HG02973 (cell line): ENCODE measurements around the gene IL1RL2.

ENCODE experiments used
- ATAC-seq: cut with Tn5 transposase; IDR thresholded peaks from one replicate; pipeline ENCODE4 v1.9.1; 2021; ENCODE audit warnings: moderate library complexity; ENCODE audit not compliant: unreplicated experiment

The IL1RL2 gene

DNA sequence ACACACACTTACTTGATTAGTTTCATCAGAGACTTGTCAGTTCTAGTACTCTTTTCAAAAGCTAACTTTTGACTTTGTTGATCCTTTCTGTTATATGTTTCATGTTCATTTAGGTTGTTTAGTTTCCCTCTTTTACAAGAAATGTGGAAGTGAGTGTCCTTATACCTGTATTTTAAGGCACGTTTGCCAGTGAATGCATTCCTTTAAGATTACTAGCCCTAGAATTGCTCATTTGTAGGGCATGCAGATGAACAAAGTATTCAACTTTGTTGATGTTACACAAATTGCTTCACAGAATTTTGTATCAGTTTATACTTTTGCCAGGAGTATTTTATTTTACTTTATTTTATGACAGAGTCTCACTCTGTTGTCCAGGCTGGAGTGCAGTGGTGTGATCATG is 6.3 kb downstream of the IL1RL2 start:
- ATAC-seq: no peak

GRCh38 chr2:102194609-102195268 is 7.9 kb downstream of the IL1RL2 start:
- no peak for ATAC-seq

GRCh38 chr2:102197389-102198137 is 10.7 kb downstream of the IL1RL2 start:
- no peak for ATAC-seq

- no peak for ATAC-seq
Observed at GRCh38 chr2:102200539-102200938, 13.7 kb downstream of the IL1RL2 start.

- no peak for ATAC-seq
Observed at GRCh38 chr2:102204638-102205037, 17.8 kb downstream of the IL1RL2 start.

GRCh38 chr2:102206666-102207341 is 20.0 kb downstream of the IL1RL2 start:
- no peak for ATAC-seq

DNA sequence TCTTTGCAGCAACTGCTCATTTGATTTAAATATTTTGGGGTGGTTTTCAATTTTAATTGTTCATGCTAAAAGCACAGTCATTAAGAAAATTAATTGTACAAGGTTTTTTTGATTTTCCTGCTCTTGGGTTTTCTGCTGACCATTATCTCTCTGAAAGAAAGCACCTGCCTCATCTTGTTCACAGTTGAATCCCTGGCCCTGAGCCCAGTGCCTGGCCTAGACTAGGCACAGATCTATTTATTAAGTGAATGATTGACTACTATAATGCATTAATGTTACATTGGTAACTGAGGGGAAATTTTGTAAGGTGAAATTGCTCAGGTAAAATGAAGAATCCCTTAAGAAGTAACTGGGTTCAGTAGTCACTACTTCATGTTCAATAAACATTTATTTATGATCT is 22.0 kb downstream of the IL1RL2 start:
- ATAC-seq: no peak

- ATAC-seq: no peak
Observed at GRCh38 chr2:102209474-102209873, 22.7 kb downstream of the IL1RL2 start.

GRCh38 chr2:102217032-102217431 is 30.2 kb downstream of the IL1RL2 start:
- ATAC-seq: no peak

- ATAC-seq: no peak
Observed at GRCh38 chr2:102224824-102225739, 38.3 kb downstream of the IL1RL2 start.

GRCh38 chr2:102226171-102226570 is 39.3 kb downstream of the IL1RL2 start:
- ATAC-seq: no peak

DNA sequence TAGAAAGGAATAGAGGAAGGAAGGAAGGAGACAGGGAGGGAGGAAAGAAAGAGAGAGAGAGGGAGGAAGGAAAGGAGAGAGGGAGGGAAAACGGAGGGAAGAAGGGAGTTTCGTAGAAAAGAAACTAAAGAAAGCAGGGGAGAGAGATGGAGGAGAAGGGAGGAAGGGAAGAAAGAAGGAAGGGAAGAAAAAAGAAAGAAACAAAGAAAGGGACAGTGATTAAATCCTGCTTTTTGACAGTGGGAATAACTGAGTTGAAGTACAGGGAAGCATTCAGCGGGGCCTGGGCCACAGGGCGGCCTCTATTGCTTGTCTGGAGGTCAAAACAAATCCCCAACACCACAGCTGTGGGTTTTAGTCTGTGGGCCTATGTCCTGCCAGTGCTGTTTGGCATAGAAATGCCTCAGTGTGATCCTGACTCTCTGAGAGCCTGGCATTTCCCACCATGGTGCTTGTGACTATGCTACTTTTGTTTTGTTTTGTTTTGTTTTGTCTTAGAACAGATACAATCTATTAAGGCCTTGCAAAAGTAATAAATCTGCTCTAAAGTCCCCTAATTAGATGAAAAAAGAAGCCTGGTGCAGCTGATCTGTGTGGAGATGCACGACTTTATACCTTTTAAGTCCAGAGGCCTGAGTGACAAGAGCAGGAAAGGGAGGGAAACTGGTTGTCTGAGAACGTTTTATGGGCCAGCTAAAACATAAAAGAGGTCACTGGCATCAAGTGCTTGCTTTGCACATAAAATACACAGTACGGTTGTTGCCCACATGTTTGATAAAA is 40.0 kb downstream of the IL1RL2 start:
- no peak for ATAC-seq

DNA sequence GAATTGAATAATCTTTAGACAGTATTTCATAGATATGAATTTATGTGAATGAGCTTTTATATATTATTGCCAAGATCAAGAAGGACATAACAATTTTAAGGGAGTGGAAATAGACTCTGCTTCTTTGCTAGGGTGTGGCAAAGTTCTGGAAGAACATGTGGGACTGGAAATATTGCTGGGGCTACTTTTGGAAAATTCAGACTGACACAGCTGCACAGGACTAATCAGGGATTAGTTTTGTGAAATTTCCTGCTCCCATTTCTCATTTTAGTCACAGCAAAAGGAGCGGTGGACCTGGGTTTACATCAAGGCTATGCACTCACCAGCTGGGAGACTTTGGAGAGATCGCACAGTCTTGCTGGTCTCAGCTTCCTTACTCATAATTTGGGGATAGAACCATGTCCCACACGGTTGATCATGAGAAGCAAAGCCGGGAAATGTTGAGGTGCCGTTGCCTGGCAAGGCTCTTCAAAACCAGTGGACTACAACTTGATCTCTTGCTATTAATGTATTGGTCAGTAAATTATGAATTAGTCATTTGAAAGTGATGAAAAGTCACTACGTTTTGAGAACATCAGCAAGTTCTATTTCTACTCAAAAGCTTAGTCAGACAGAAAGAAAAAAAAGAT is 42.4 kb downstream of the IL1RL2 start:
- ATAC-seq: no peak

GRCh38 chr2:102230410-102230909 is 43.6 kb downstream of the IL1RL2 start:
- ATAC-seq: no peak

DNA sequence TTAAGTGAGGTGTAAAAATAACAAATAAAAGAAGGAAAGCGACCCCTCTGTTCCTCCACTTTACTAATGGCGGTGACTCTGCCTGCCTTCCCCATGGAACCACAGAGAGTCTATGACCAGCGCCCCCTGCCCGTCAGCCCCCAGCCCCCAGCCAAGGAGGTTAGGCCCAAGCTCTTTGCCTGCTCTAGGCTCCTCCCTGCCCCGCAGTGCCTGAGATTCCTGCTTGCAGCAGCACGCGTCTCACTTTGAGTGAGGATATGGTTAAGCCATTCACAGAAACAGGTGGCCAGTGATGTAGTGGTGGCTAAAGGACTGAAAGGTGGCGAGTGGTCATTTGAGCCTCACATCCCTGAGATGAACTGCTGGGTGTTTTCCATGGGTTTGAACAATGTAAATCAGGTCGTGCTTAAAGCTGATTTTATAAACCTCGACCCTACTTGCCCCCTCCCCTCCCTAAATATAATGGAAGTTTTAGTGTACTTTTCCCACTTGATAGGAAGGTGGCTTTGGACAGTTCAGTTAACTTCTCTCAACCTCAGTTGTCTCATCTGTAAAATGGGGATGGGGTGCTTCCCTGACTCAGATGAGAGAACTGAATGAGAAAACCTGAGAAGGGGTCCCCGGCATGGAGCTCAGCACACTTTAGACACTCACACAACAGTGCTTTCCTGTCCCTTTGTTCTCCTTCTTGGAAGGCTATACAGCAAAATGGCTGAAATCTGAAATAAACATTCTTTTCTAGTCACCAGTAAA is 46.5 kb downstream of the IL1RL2 start:
- ATAC-seq: no peak

GRCh38 chr2:102235042-102235473 is 48.2 kb downstream of the IL1RL2 start:
- no peak for ATAC-seq

- ATAC-seq: no peak
Observed at GRCh38 chr2:102235491-102235890, 48.7 kb downstream of the IL1RL2 start.

DNA sequence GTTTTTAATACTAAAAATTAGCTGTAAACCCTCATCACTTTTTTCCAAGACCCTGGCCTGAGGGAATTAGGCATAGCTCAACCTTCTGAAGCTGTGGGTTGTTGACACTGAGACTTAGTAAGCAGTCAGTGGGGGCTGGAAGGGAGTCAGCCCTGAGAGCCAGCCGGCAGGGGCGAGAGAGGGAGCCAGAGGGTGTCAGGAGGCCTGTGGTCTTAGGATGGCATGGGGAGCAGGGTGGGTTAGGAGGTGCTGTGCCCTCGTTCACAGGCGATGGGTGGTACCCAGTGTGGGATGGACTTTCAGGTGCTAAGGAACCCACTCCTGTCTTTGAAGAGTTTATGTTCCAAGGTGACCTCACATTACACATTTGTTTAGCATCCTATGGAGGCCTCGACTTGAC is 49.3 kb downstream of the IL1RL2 start:
- no peak for ATAC-seq

DNA sequence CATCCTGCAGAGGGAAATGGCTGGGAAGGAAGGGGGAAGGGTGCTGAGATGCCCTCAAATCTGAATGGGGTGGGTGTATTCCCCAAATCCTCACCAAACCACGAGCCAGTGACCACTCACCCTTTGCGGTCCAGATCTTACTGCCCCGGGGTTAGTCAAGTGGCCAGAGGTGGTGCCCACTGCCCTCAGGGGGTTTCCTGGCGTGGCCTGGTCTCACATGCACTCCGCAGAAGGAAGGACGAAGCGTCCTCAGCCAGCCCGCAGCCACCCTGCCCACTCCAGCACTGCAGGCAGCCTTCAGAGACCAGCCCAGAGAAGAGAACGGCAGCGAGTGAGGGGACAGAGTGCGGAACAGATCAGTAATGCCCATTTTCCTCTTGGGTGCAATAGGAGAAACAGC is 50.4 kb downstream of the IL1RL2 start:
- no peak for ATAC-seq
